Measurements from ENCODE around the gene ITGB3.

DNA sequence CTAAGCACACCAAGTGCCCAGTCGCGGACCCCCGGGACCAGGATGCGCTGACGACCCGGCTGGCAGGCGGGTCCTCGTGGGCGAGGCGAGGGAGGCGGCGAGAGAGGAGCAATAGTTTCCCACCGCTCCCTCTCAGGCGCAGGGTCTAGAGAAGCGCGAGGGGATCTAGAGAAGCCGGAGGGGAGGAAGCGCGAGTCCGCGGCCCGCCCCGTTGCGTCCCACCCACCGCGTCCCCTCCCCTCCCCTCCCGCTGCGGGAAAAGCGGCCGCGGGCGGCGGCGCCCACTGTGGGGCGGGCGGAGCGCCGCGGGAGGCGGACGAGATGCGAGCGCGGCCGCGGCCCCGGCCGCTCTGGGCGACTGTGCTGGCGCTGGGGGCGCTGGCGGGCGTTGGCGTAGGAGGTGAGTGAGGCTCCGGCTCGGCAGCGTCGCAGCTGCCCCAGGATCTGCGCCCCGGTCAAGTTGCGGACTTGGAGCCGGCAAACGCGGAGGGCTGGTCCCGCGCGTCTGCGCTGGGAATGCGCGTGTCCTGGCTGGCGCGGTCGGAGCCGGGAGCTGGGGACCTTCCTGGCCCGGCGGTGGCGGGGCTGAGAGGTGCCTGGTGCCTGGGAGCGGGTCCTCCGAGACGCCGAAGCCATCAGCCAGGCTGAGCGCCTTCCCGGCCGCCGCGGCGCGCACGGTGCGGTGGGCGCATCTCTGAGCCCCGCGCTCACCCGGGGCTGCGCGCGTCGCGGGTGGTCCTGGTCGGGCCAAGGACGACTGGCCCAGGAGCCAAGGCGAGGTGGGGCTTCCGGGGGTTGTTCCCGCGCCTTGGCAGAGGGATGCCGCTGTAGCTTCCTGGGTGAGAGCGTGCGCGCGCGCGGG is at the start of gene ITGB3:
- TF ChIP-seq ZNF274 (IDR thresholded peaks at IDR 0.05; ENCODE audit: low read depth, low read length) = no peak
- TF ChIP-seq SUZ12 (IDR thresholded peaks at IDR 0.05; ENCODE audit: extremely low read depth, insufficient read depth, insufficient read length) = peak; percentile 62
- no peak for TF ChIP-seq YY1 (IDR thresholded peaks at IDR 0.05; ENCODE audit: insufficient read depth, insufficient read length)

Measured in NT2/D1 (cell line).